ENCODE results near the gene PIK3R1.

GRCh38 chr5:68190619-68191018, 24.9 kb upstream of the PIK3R1 start:
- TF ChIP-seq CTCF (conservative IDR thresholded peaks at IDR 0.05) (no peak), ZFX (IDR thresholded peaks at IDR 0.05) (no peak)
